ENCODE data around the gene SLC29A1. TPM values are rescaled to one million over a fixed set of nuclear protein-coding genes. Genes with fewer than 3 reads are reported as not detected.

The SLC29A1 gene
- total and polyA plus RNA-seq, 9 of the 15 experiments (the other 6 are each of a cell fraction or from before 2014, with no cell fraction given), result 18.9 to 170 (median 57.7) TPM

DNA sequence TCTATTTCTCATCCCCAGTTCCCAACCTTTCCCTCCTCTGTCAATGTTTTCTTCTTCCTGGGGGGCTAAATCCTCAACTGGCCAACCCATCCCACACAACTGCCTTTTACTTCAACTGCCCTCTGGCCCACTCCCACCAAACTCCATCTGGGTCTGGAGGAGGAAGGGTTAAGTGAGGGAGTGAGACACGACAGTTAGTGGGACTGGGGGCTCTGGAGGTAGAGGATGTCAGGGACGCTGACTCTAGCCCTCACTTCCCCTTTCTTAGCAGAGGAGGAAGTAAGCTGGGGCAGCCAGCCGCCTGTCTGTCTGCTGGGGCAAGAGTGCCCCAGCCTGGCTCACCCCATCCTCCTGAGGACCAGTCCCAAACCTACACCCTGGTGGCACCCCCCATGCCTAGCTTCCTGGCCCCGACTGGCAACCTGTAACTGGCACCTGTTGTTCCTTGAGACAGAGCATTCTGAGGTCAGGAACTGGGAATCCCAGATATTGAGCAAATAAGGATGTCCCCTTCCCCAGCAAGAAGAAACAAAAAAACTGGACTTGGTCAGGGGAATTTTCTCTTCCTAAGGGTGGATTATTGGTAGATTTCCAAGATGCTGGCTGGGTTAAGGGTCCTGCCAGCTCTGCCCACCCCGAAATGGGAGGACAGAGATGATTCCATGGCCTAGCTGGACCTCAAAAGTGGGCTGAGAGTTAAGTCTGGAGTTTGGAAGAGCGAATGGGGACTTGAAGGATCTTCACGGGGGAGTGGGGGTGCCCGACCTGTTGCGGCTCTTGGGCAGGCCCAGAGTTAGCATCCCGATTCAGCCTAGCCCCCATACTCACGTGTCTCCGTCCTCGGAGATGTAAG is 41.0 kb downstream of the SLC29A1 start (continued):
- TF ChIP-seq, protein P1, sequence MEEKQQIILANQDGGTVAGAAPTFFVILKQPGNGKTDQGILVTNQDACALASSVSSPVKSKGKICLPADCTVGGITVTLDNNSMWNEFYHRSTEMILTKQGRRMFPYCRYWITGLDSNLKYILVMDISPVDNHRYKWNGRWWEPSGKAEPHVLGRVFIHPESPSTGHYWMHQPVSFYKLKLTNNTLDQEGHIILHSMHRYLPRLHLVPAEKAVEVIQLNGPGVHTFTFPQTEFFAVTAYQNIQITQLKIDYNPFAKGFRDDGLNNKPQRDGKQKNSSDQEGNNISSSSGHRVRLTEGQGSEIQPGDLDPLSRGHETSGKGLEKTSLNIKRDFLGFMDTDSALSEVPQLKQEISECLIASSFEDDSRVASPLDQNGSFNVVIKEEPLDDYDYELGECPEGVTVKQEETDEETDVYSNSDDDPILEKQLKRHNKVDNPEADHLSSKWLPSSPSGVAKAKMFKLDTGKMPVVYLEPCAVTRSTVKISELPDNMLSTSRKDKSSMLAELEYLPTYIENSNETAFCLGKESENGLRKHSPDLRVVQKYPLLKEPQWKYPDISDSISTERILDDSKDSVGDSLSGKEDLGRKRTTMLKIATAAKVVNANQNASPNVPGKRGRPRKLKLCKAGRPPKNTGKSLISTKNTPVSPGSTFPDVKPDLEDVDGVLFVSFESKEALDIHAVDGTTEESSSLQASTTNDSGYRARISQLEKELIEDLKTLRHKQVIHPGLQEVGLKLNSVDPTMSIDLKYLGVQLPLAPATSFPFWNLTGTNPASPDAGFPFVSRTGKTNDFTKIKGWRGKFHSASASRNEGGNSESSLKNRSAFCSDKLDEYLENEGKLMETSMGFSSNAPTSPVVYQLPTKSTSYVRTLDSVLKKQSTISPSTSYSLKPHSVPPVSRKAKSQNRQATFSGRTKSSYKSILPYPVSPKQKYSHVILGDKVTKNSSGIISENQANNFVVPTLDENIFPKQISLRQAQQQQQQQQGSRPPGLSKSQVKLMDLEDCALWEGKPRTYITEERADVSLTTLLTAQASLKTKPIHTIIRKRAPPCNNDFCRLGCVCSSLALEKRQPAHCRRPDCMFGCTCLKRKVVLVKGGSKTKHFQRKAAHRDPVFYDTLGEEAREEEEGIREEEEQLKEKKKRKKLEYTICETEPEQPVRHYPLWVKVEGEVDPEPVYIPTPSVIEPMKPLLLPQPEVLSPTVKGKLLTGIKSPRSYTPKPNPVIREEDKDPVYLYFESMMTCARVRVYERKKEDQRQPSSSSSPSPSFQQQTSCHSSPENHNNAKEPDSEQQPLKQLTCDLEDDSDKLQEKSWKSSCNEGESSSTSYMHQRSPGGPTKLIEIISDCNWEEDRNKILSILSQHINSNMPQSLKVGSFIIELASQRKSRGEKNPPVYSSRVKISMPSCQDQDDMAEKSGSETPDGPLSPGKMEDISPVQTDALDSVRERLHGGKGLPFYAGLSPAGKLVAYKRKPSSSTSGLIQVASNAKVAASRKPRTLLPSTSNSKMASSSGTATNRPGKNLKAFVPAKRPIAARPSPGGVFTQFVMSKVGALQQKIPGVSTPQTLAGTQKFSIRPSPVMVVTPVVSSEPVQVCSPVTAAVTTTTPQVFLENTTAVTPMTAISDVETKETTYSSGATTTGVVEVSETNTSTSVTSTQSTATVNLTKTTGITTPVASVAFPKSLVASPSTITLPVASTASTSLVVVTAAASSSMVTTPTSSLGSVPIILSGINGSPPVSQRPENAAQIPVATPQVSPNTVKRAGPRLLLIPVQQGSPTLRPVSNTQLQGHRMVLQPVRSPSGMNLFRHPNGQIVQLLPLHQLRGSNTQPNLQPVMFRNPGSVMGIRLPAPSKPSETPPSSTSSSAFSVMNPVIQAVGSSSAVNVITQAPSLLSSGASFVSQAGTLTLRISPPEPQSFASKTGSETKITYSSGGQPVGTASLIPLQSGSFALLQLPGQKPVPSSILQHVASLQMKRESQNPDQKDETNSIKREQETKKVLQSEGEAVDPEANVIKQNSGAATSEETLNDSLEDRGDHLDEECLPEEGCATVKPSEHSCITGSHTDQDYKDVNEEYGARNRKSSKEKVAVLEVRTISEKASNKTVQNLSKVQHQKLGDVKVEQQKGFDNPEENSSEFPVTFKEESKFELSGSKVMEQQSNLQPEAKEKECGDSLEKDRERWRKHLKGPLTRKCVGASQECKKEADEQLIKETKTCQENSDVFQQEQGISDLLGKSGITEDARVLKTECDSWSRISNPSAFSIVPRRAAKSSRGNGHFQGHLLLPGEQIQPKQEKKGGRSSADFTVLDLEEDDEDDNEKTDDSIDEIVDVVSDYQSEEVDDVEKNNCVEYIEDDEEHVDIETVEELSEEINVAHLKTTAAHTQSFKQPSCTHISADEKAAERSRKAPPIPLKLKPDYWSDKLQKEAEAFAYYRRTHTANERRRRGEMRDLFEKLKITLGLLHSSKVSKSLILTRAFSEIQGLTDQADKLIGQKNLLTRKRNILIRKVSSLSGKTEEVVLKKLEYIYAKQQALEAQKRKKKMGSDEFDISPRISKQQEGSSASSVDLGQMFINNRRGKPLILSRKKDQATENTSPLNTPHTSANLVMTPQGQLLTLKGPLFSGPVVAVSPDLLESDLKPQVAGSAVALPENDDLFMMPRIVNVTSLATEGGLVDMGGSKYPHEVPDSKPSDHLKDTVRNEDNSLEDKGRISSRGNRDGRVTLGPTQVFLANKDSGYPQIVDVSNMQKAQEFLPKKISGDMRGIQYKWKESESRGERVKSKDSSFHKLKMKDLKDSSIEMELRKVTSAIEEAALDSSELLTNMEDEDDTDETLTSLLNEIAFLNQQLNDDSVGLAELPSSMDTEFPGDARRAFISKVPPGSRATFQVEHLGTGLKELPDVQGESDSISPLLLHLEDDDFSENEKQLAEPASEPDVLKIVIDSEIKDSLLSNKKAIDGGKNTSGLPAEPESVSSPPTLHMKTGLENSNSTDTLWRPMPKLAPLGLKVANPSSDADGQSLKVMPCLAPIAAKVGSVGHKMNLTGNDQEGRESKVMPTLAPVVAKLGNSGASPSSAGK (IDR thresholded peaks at IDR 0.05), result no peak
- TF ChIP-seq TGIF2 (CRISPR knock-in tag; IDR thresholded peaks at IDR 0.05), result no peak
- no peak for TF ChIP-seq TRIM24 (IDR thresholded peaks at IDR 0.05)
- no peak for TF ChIP-seq ZFP36 (IDR thresholded peaks at IDR 0.05; ENCODE audit: low read depth, low read length, partially characterized antibody)
- TF ChIP-seq FOXK1 (CRISPR knock-in tag; IDR thresholded peaks at IDR 0.05; ENCODE audit: borderline replicate concordance), result peak; percentile 76; the same call in 1 of the 2 replicates
- TF ChIP-seq TAF1 (IDR thresholded peaks at IDR 0.05; ENCODE audit: control insufficient read depth, extremely low read depth, insufficient read depth, low read length, severe bottlenecking), result peak; percentile 19
- no peak for TF ChIP-seq POLR2H (tag; IDR thresholded peaks at IDR 0.05; ENCODE audit: low read depth)
- no peak for TF ChIP-seq ZNF764 (CRISPR knock-in tag; IDR thresholded peaks at IDR 0.05; ENCODE audit: low read depth)
- no peak for TF ChIP-seq STAG1 (CRISPR knock-in tag; IDR thresholded peaks at IDR 0.05; ENCODE audit: borderline replicate concordance)
- no peak for TF ChIP-seq RBBP5 (IDR thresholded peaks at IDR 0.05; ENCODE audit: borderline replicate concordance, insufficient read depth, low read length, poor library complexity, severe bottlenecking)
- TF ChIP-seq, protein P2, sequence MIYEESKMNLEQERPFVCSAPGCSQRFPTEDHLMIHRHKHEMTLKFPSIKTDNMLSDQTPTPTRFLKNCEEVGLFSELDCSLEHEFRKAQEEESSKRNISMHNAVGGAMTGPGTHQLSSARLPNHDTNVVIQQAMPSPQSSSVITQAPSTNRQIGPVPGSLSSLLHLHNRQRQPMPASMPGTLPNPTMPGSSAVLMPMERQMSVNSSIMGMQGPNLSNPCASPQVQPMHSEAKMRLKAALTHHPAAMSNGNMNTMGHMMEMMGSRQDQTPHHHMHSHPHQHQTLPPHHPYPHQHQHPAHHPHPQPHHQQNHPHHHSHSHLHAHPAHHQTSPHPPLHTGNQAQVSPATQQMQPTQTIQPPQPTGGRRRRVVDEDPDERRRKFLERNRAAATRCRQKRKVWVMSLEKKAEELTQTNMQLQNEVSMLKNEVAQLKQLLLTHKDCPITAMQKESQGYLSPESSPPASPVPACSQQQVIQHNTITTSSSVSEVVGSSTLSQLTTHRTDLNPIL (CRISPR knock-in tag; IDR thresholded peaks at IDR 0.05), result no peak
- TF ChIP-seq CBFB (CRISPR knock-in tag; IDR thresholded peaks at IDR 0.05), result 0 out of 2 replicates have a peak, but pooled peaks have one; percentile 10
- TF ChIP-seq HDAC6 (IDR thresholded peaks at IDR 0.05; ENCODE audit: low read depth, low read length), result no peak
- 0 out of 2 replicates have a peak, but pooled peaks have one; percentile 33 for TF ChIP-seq ETV1 (tag; conservative IDR thresholded peaks at IDR 0.05; ENCODE audit: low read depth)
